Measurements from ENCODE around the gene CATSPER1.
A peak's percentile ranks its signal among the peaks of the same experiment; 100 is the strongest.

CATSPER1 gene

GRCh38 chr11:66050581-66051231, 24.4 kb upstream of the CATSPER1 start:
- no peak for TF ChIP-seq CTCF (IDR thresholded peaks at IDR 0.05; ENCODE audit: unreplicated experiment in 3 of 3)
- H3K36me3 Mint-ChIP-seq (ENCODE audit: low read depth) = peaks cover 21% of the 10 kb centered on the region
- H3K4me3 Mint-ChIP-seq = peak overlapping the region; percentile 99 to 100 (median 100)
- H3K9me3 Mint-ChIP-seq = no peaks in the 10 kb centered on the region
- H3K27ac Mint-ChIP-seq = peak overlapping the region; percentile 95 to 99 (median 99)
- H3K27me3 Mint-ChIP-seq (ENCODE audit: low read depth) = no peaks in the 10 kb centered on the region
- H3K4me1 Mint-ChIP-seq = peaks cover 39% of the 10 kb centered on the region

- peak within 1 kb of the TSS; percentile 60 to 88 (median 69) for H3K27ac Mint-ChIP-seq
- no peaks in the 10 kb centered on the region for H3K27me3 Mint-ChIP-seq (ENCODE audit: low read depth)
- no peaks in the 10 kb centered on the region for H3K9me3 Mint-ChIP-seq
- no peak for TF ChIP-seq CTCF (IDR thresholded peaks at IDR 0.05; ENCODE audit: unreplicated experiment in 3 of 3)
- H3K4me1 Mint-ChIP-seq = peaks cover 34% of the 10 kb centered on the region
- peaks cover 8% of the 10 kb centered on the region for H3K36me3 Mint-ChIP-seq (ENCODE audit: low read depth)
- peak within 1 kb of the TSS; percentile 82 to 86 (median 85) for H3K4me3 Mint-ChIP-seq
Measured at GRCh38 chr11:66048547-66049323, 22.5 kb upstream of the CATSPER1 start, which contains the start of gene GAL3ST3. TSS of gene GAL3ST3 (minus strand) at chr11:66049161. CDS start at chr11:66045415, 3,746 bp downstream.

- H3K4me1 Mint-ChIP-seq = peaks cover 28% of the 10 kb centered on the region
- peak overlapping the region; percentile 24 to 88 (median 69) for H3K27ac Mint-ChIP-seq
- no peaks in the 10 kb centered on the region for H3K27me3 Mint-ChIP-seq (ENCODE audit: low read depth)
- no peaks in the 10 kb centered on the region for H3K9me3 Mint-ChIP-seq
- TF ChIP-seq CTCF (IDR thresholded peaks at IDR 0.05; ENCODE audit: unreplicated experiment in 3 of 3) = no peak
- peak overlapping the region; percentile 82 to 86 (median 85) for H3K4me3 Mint-ChIP-seq
- peaks cover 6% of the 10 kb centered on the region for H3K36me3 Mint-ChIP-seq (ENCODE audit: low read depth)
Measured at GRCh38 chr11:66047541-66048365, 21.5 kb upstream of the CATSPER1 start.

GRCh38 chr11:66046901-66047300, 20.6 kb upstream of the CATSPER1 start:
- H3K4me3 Mint-ChIP-seq = no peak overlapping the region
- H3K4me1 Mint-ChIP-seq = peaks cover 20% of the 10 kb centered on the region
- no peaks in the 10 kb centered on the region for H3K27me3 Mint-ChIP-seq (ENCODE audit: low read depth)
- no peak for TF ChIP-seq CTCF (IDR thresholded peaks at IDR 0.05; ENCODE audit: unreplicated experiment in 3 of 3)
- peak overlapping the region in 1 of 3 experiments; percentile 88 for H3K27ac Mint-ChIP-seq
- no peaks in the 10 kb centered on the region for H3K36me3 Mint-ChIP-seq (ENCODE audit: low read depth)
- no peaks in the 10 kb centered on the region for H3K9me3 Mint-ChIP-seq

GRCh38 chr11:66045177-66045639, 18.9 kb upstream of the CATSPER1 start:
- Mint-ChIP-seq H3K36me3 (ENCODE audit: low read depth) (no peaks in the 10 kb centered on the region), H3K9me3 (no peaks in the 10 kb centered on the region), H3K27me3 (ENCODE audit: low read depth) (peaks cover 3% of the 10 kb centered on the region), H3K4me3 (no peak overlapping the region), H3K27ac (no peak overlapping the region), H3K4me1 (peaks cover 8% of the 10 kb centered on the region)
- TF ChIP-seq CTCF (IDR thresholded peaks at IDR 0.05; ENCODE audit: unreplicated experiment in 3 of 3) = peak; percentile 88 to 94 (median 93)

All from nephron (organoid).